GM18867 (cell line): ENCODE measurements around the gene TRIM17.
A peak's percentile ranks its signal among the peaks of the same experiment; 100 is the strongest.

Experiments used
- ATAC-seq: cut with Tn5 transposase; IDR thresholded peaks from one replicate; pipeline ENCODE4 v1.9.1; 2021; ENCODE audit warnings: mild to moderate bottlenecking, moderate library complexity; ENCODE audit not compliant: unreplicated experiment

The TRIM17 gene

GRCh38 chr1:228416217-228416933 is at the start of gene TRIM17:
Gene TRIM17, minus strand, starts transcription at chr1:228416861. Its CDS starts 1,789 bp downstream, at chr1:228415072.
- ATAC-seq, result no peak

GRCh38 chr1:228465571-228466146 is 49.0 kb upstream of the TRIM17 start:
- ATAC-seq, result no peak

GRCh38 chr1:228465141-228465540 is 48.5 kb upstream of the TRIM17 start:
- no peak for ATAC-seq

GRCh38 chr1:228464487-228464983 is 47.9 kb upstream of the TRIM17 start:
- ATAC-seq, result peak; percentile 85

GRCh38 chr1:228463559-228464455 is 47.1 kb upstream of the TRIM17 start:
- ATAC-seq, result peak; percentile 70

DNA sequence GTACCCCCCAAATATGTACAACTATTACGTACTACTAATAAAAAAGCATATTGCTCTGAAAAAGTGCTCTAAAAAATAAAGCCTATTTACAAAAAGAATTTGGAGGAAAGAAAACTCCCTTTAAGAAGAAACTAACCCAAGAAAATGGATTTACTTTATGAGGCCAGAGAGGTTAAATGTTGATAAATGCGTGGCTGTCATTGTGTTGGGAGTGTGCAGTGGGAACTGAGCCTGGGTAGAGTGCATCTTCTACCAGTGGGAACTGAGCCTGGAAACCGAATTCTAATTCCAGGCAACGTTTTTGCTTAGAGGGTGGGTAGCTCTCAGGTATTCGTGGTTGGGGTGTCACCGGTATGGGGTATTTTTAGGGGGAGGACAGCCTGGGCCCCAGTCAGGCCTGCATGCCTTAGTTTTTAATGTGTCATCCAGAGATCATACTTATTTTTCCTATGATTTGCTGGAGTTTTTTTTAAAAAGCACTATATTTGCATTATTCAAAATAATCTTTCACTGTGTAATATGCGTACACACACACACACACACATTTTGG is 46.4 kb upstream of the TRIM17 start:
- ATAC-seq, result no peak

DNA sequence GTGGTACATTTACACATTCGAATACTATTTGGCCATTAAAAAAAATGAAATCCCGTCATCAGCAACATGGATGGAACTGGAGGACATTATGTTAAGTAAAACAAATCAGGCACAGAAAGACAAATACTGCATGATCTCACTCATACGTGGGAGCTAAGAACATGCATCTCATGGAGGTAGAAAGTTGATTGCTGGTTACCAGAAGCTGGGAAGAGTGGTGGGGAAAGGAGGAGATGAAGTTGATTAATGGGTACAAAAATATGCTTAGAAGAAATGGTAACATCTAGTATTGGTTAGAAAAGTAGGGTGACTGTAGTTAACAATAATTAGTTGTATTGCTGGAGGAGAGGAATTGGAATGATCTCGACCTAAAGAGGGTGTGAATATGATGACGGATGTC is 45.9 kb upstream of the TRIM17 start:
- ATAC-seq, result no peak

- ATAC-seq, result no peak
Observed at GRCh38 chr1:228460821-228461220, 44.2 kb upstream of the TRIM17 start.

DNA sequence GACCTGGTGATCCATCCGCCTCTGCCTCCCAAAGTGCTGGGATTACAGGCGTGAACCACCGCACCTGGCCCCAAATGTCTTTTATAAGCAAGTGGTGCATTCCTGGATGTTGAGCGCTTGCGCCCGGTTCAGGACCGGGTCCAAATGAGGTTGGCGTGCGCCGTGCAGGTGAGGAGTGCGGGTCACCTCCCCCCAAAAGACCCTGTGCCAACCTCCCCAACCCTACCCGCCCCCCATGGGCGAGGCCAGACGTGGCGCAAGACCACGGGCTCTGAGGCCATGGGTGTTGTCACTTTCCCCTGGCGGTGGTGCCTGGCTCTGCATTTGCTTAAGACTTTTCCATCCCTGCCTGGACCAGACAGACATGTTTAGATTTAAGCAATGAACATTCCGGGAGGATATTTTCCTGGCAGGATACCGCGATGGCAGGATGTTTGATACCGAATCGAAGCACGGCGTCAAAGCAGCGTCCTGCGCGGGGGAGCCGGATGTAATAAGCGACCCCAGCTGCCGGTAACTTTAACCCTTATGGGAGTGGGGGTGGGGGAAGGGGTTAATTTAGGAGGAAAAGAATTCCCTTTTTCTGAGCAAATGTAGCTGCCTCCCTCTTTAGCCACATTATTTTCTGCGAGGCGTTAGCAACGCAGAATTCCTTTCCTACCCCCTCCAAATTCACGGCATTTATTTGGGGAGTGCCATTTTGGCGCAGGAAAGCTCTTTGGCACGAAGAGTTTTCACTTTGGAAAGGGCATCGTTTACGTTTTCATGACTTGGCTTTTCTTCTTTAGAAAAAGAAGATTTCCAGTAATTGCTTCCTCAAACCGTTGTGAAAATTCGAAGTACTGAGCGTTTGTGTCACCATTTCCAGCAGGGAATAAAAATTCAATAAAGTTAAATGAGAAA is 42.7 kb upstream of the TRIM17 start:
- ATAC-seq, result peak; percentile 31

- peak; percentile 87 for ATAC-seq
Observed at GRCh38 chr1:228457396-228458176, 40.9 kb upstream of the TRIM17 start.

DNA sequence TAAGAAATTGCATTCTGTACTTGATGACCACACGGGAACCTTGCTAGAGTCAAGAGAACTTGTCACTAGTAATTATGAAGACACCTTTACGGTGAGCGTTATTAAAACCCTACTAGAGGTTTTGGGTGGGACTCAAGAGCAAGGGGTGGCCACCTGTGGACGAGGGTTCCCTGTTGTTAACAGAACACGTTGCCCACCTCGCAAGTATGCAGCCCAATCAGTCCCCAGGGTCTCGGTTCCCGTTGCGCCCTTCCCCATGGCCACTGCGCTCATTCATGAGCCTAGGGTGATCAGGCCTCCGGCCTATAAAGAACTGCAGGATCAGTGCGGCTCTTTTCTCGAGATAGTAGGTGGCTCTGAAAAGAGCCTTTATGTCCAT is 40.3 kb upstream of the TRIM17 start:
- peak; percentile 3 for ATAC-seq

DNA sequence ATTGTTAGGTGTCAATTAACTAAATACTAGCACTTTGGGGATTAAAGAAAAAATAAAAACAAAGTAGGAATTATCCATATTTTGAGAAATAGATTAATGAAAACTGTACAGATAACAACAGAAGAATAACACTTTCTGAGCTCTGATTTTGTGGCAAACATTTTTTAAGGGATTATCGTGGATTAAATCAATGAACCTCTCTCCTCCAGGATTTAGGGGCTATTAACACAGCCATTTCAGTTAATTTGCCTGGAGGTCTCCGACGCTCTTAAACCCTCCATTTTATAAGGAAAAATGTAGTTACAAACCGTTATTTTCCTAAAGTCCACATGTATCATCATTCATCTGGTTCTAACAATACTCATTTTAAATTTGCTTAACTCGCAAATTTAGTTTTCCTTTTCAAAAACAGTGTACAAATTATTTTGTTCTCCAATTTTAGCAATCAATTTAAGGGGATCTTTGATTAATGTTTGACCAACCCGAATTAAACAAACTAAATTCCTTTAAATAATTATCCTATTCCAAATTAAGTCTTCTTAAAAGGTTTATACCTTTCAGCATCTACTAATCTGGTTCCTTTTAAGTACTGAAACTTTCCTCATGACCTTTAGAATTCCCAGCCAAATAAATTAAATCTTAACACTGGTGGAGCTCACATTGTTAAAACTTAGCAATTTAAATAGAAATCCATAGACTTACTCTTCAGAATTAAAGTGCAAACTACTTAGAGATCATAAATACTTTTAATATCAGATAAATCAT is 39.8 kb upstream of the TRIM17 start:
- no peak for ATAC-seq

- no peak for ATAC-seq
Observed at GRCh38 chr1:228455715-228456114, 39.1 kb upstream of the TRIM17 start.

- no peak for ATAC-seq
Observed at GRCh38 chr1:228454238-228454637, 37.6 kb upstream of the TRIM17 start.

DNA sequence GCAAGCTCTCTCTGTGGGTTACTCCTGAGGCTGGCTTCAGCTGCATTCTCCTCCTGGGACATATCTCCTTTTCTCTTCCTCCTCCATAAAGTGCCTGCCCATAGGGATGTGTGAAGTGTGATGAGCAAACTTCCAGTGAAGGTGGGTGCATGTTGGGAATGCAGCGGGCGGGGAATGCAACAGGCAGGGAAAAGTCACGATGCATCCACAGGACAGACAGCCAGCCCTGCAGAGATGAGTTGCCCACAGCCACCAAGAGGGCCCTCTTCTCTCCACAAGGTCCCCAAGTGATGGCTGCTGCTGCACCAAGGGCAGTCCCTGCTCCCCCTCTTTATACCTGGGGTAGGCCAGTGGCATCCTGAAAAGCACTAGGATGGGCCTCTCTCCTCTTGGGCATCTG is 37.0 kb upstream of the TRIM17 start:
- no peak for ATAC-seq

GRCh38 chr1:228453022-228453560 is 36.4 kb upstream of the TRIM17 start:
- no peak for ATAC-seq

- ATAC-seq, result no peak
Observed at GRCh38 chr1:228452194-228453021, 35.7 kb upstream of the TRIM17 start.

GRCh38 chr1:228450200-228450599 is 33.5 kb upstream of the TRIM17 start:
- ATAC-seq, result no peak
